Endothelial cell of umbilical vein (primary cell): ENCODE measurements around the gene JMJD6.

Source experiments
- CTCF ChIP-seq, 2 donors: IDR thresholded peaks; 1 replicate in 1 of 2; 2 replicates in 1 of 2; pipeline ENCODE4 v1.5.1; 2011; ENCODE audit warnings: low read length in 2 of 2, mild to moderate bottlenecking in 2 of 2, moderate library complexity in 2 of 2, control low read depth in 1 of 2, inconsistent platforms in 1 of 2, low read depth in 1 of 2; ENCODE audit not compliant: insufficient read depth in 1 of 2; ENCODE audit errors: extremely low read depth in 1 of 2
- EZH2 ChIP-seq: IDR thresholded peaks from 2 replicates; pipeline ENCODE4 v1.6.1; 2012; ENCODE audit warnings: borderline replicate concordance, low read depth, mild to moderate bottlenecking, moderate library complexity, low read length, inconsistent platforms; ENCODE audit not compliant: severe bottlenecking
- GATA2 ChIP-seq: IDR thresholded peaks from 2 replicates; pipeline ENCODE4 v1.7.0; 2011; ENCODE audit warnings: low read depth, mild to moderate bottlenecking, moderate library complexity, mixed read lengths, low read length; ENCODE audit not compliant: insufficient read length, insufficient read depth
- JUN ChIP-seq: IDR thresholded peaks from 2 replicates; pipeline ENCODE4 v1.6.1; 2011; ENCODE audit warnings: borderline replicate concordance, low read depth; ENCODE audit not compliant: insufficient read length, insufficient read depth
- MYC ChIP-seq: IDR thresholded peaks from one replicate; pipeline ENCODE4 v1.6.1; 2011; ENCODE audit warnings: mild to moderate bottlenecking, low read depth, low read length
- POLR2A ChIP-seq: IDR thresholded peaks from 2 replicates; pipeline ENCODE4 v1.6.1; 2012; ENCODE audit warnings: low read depth, mild to moderate bottlenecking, control low read depth, low read length
- POLR2AphosphoS5 ChIP-seq: IDR thresholded peaks from 2 replicates; pipeline ENCODE4 v1.6.1; 2012; ENCODE audit warnings: low read depth, mild to moderate bottlenecking, control low read depth, low read length, moderate library complexity; ENCODE audit not compliant: insufficient read depth

GRCh38 chr17:76672892-76673291 is 53.5 kb downstream of the JMJD6 start:
- no peak for TF ChIP-seq CTCF (IDR thresholded peaks at IDR 0.05; ENCODE audit: extremely low read depth in 1 of 2, insufficient read depth in 1 of 2, low read depth in 1 of 2, low read length in 2 of 2)
- no peak for TF ChIP-seq POLR2A
- TF ChIP-seq EZH2: no peak
- TF ChIP-seq MYC: no peak
- TF ChIP-seq JUN: no peak
- no peak for TF ChIP-seq GATA2
- TF ChIP-seq POLR2AphosphoS5: no peak
